Ovary (tissue), 3 donors: ENCODE measurements around the gene HBP1.

ENCODE experiments used
- EP300 ChIP-seq: sonication (generic); formaldehyde crosslinking; IDR thresholded peaks from one replicate; pipeline ENCODE4 v1.6.1; 2017; ENCODE audit warnings: antibody characterized with exemption
- POLR2A ChIP-seq: fragments of 450-650 bp; IDR thresholded peaks from one replicate; pipeline ENCODE4 v1.6.1; 2017; ENCODE audit warnings: antibody characterized with exemption, mild to moderate bottlenecking, moderate library complexity
- TF ChIP-seq, protein P1 (sequence below), 3 donors: fragments of 450-650 bp in 2 of 3; fragments of 200-600 bp in 1 of 3; IDR thresholded peaks; one replicate each; pipeline versions ENCODE4 v1.5.1 to v1.8.0; 2016 to 2022; ENCODE audit warnings: antibody characterized with exemption in 3 of 3, mild to moderate bottlenecking in 1 of 3
- donor health status: DM: no; HTN: no; CAD: no.

DNA sequence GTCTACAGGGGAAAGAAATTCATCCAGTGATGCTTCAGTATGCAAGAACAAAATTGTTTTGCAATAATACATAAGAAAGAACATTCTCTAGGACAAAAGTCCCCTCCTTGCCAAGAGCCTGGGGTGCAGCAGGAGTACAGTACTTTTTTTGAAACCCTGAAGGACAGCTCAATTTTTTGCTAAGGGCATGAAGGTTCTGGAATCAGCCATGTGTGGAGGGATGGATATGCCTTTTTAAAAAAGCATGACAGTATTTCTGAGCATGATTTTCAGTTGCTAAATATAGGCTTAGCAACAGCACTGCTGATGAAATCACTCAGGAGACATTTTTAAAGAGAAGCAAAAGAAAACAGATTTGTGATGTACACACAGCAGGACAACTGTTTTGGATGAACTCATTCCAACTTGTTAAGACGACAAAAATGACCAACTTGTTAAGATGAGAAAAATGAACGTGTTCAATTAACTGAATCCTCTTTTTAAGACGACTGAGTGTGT is 39.3 kb downstream of the HBP1 start:
- TF ChIP-seq, protein P1, sequence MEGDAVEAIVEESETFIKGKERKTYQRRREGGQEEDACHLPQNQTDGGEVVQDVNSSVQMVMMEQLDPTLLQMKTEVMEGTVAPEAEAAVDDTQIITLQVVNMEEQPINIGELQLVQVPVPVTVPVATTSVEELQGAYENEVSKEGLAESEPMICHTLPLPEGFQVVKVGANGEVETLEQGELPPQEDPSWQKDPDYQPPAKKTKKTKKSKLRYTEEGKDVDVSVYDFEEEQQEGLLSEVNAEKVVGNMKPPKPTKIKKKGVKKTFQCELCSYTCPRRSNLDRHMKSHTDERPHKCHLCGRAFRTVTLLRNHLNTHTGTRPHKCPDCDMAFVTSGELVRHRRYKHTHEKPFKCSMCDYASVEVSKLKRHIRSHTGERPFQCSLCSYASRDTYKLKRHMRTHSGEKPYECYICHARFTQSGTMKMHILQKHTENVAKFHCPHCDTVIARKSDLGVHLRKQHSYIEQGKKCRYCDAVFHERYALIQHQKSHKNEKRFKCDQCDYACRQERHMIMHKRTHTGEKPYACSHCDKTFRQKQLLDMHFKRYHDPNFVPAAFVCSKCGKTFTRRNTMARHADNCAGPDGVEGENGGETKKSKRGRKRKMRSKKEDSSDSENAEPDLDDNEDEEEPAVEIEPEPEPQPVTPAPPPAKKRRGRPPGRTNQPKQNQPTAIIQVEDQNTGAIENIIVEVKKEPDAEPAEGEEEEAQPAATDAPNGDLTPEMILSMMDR (IDR thresholded peaks at IDR 0.05): no peak
- TF ChIP-seq POLR2A (no peak), EP300 (no peak)
